T-helper 17 cell (primary cell): ENCODE results near the gene BCL7A. TPM values are rescaled to one million over a fixed set of nuclear protein-coding genes. Genes with fewer than 3 reads are reported as not detected.
A peak's percentile ranks its signal among the peaks of the same experiment; 100 is the strongest.

ENCODE experiments used
- ATAC-seq: fragments of 150-1000 bp; cut with Tn5 transposase; 2 replicates; pipeline ENCODE4 v1.10.0; 2021; ENCODE audit warnings: mild to moderate bottlenecking, moderate library complexity
- DNase-seq, 3 donors: peaks; one replicate each; pipeline versions ENCODE4 v3.0.0 to v3.0.0-alpha.2; 2020 to 2021
- H3K9me3 ChIP-seq: one replicate; pipeline ENCODE4 v1.7.0; 2013; ENCODE audit warnings: low read length, mild to moderate bottlenecking; ENCODE audit not compliant: control insufficient read depth, poor library complexity, severe bottlenecking
- H3K27ac Mint-ChIP-seq: one replicate; pipeline ENCODE4 v1.8.0; 2022; ENCODE audit warnings: mild to moderate bottlenecking, moderate library complexity, mixed read lengths
- H3K27me3 Mint-ChIP-seq: one replicate; pipeline ENCODE4 v1.8.0; 2022; ENCODE audit warnings: mixed read lengths
- H3K36me3 Mint-ChIP-seq: one replicate; pipeline ENCODE4 v1.8.0; 2022; ENCODE audit warnings: low read depth, mixed read lengths
- H3K4me1 Mint-ChIP-seq: one replicate; pipeline ENCODE4 v1.8.0; 2022; ENCODE audit warnings: mild to moderate bottlenecking, mixed read lengths
- H3K4me3 Mint-ChIP-seq: one replicate; pipeline ENCODE4 v1.8.0; 2022; ENCODE audit warnings: mild to moderate bottlenecking, moderate library complexity, mixed read lengths
- total RNA-seq, 4 donors: library from RNA in 2 of 4; stranded (reverse) in 2 of 4; gene quantifications; one replicate each; pipeline ENCODE4 v1.2.3 and lab custom pipeline; 2022 to 2026

BCL7A gene
- total RNA-seq, 2 donors from 2014 or later, result 2.6 to 4.0 TPM

DNA sequence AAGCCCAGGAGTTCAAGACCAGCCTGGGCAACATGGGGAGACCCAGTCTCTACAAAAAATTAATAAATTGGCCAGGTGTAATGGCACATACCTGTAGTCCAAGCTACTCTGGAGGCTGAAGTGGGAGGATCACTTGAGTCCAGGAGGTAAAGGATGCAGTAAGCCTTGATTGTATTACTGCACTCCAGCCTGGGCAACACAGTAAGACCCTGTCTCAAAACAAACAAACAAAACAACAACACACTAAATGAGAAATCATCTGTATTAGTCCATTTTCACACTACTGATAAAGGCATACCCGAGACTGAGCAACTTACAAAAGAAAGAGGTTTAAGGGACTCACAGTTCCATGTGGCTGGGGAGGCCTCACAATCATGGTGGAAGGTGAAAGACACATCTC is 52.1 kb downstream of the BCL7A start:
- no peaks in the 10 kb centered on the region for H3K36me3 Mint-ChIP-seq
- H3K4me3 Mint-ChIP-seq, result peak overlapping the region; percentile 19
- H3K27me3 Mint-ChIP-seq, result no peaks in the 10 kb centered on the region
- H3K27ac Mint-ChIP-seq, result no peak overlapping the region
- no peak for ATAC-seq
- H3K4me1 Mint-ChIP-seq, result peaks cover 3% of the 10 kb centered on the region
- H3K9me3 ChIP-seq, result no peaks in the 10 kb centered on the region
- no peak for DNase-seq

DNA sequence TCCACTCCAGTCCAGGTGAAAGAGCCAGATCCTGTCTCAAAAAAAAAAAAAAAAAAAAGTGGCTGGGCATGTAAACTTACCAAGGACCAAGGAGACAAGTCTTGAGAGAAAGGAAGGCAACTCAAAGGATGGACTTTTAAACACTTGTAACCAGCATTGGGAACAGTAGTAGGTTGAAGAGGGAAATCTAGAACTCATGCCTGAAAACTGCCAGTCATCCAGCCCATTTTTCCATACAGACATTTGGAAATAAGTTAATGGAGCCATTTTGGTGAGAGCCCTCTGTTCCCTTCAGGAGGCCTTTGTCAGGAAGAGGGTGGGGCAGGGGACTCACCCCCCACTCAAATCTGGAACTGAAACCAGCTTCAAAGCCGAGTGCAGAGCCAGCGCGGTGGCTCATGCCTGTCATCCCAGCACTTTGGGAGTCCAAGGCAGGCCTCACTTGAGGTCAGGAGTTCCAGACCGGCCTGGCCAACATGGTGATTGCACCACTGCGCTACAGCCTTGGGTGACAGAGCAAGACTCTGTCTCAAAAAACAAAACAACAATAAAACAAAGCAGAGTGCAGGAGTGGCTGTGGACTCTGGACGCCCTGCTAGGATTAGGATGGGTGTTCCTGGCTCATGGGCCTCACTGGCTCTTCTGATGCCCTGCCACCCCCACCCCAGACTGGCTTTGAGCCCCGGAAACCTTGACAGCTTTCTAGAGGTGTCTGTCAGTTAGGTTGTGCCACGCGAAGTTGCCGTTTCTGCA is 55.2 kb downstream of the BCL7A start:
- H3K9me3 ChIP-seq, result no peaks in the 10 kb centered on the region
- no peak for DNase-seq
- H3K4me1 Mint-ChIP-seq, result peaks cover 19% of the 10 kb centered on the region
- H3K27me3 Mint-ChIP-seq, result no peaks in the 10 kb centered on the region
- H3K27ac Mint-ChIP-seq, result peak overlapping the region; percentile 54
- H3K4me3 Mint-ChIP-seq, result no peak overlapping the region
- no peaks in the 10 kb centered on the region for H3K36me3 Mint-ChIP-seq
- no peak for ATAC-seq

DNA sequence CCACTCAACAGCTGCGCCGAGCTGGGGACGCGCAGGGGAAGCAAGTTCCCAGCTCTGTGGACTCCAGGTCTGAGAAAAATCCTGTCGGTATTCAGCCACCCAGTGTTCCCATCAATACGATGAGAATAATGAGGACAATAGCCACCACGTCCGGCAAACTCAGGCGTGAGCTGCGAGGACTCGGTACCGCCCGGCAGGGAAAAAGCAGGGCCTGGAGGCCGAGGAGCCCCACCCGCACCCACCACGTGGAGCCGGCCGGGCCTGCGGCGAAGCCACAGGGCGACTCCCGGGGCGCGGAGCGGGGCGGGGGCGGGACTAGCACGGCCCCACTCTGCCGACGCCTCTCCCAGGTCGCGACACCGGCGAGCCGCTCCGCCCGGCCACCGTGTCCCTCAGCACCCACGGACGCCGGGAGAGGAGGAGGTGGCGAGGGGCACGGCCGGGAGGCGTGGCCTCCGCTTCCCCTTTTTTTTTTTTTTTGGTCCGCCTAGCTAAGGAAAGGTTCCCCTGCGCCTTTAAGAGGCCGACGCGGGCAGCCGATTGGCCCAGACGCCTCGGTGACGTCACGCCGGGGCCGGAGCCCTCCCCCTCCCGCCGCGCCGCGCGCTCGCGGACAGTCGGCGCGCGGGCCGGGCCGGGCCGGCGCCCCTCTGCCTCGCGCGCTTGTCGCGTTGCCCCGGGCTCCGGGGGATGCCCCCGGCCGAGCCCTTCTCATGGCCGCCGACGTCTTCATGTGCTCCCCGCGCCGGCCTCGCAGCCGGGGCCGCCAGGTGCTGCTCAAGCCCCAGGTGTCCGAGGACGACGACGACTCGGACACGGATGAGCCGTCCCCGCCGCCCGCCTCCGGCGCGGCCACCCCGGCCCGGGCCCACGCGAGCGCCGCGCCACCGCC is 56.7 kb downstream of the BCL7A start, which contains the start of gene MLXIP:
TSS of gene MLXIP (plus strand) at position 616 of the 892 bp plus-strand sequence. CDS start at position 714, 98 bp downstream.
- ATAC-seq (peak; percentile 86), DNase-seq (peak; percentile 81 to 83 (median 81))
- no peaks in the 10 kb centered on the region for H3K36me3 Mint-ChIP-seq
- H3K4me3 Mint-ChIP-seq, result peak within 1 kb of the TSS; percentile 97
- peak within 1 kb of the TSS; percentile 96 for H3K27ac Mint-ChIP-seq
- H3K4me1 Mint-ChIP-seq, result peaks cover 34% of the 10 kb centered on the region
- no peaks in the 10 kb centered on the region for H3K27me3 Mint-ChIP-seq
- no peaks in the 10 kb centered on the region for H3K9me3 ChIP-seq

DNA sequence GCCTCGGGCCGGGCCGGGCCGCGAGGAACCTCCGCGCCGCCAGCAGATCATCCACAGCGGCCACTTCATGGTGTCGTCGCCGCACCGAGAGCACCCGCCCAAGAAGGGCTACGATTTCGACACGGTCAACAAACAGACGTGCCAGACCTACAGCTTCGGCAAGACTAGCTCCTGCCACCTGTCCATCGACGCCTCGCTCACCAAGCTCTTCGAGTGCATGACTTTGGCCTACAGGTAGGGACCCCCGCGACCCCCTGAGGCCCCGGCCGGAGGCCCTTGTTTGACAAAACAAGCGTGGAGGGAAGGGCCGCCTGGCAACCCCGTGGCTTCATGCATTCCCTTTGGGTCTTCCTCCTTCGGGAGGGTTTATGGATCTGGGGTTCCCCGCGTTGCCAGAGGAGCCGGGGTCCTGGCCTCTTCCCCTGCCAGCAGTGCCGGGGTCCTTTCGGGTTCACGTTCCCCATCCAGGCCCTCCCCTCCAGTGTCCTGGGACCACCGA is 57.4 kb downstream of the BCL7A start:
- H3K4me3 Mint-ChIP-seq, result peak overlapping the region; percentile 97
- no peaks in the 10 kb centered on the region for H3K27me3 Mint-ChIP-seq
- peaks cover 2% of the 10 kb centered on the region for H3K36me3 Mint-ChIP-seq
- no peaks in the 10 kb centered on the region for H3K9me3 ChIP-seq
- ATAC-seq, result peak; percentile 24
- H3K4me1 Mint-ChIP-seq, result peaks cover 37% of the 10 kb centered on the region
- no peak for DNase-seq
- peak overlapping the region; percentile 96 for H3K27ac Mint-ChIP-seq

DNA sequence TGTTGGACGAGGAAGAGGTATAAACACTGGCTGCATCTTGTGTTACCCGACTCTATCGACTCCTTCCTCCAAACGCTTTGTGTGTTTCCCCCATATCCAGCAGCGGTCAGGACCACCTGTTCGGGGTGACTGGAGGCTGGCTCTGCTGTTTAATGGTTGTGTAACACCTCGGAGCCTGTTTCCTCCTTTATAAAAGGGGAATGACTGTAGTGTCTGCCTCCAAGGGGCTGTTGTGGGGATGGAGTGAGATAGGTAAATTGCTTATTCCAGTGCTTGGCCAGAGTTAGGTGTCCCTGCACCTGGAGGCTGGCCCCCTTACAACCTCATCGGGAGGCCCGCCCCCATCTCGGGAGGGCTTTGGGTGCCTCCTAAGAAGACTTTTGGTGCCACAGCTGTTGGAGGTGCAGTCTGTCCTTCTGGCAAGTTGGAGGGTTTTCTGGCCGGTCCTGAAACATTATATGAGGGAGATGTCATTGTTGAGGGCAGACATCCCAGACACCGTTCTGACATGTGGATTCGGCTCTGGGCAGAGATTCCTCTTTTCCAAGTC is 57.9 kb downstream of the BCL7A start:
- Mint-ChIP-seq H3K27ac (peak overlapping the region; percentile 96), H3K4me3 (peak overlapping the region; percentile 97), H3K4me1 (peaks cover 39% of the 10 kb centered on the region), H3K36me3 (peaks cover 2% of the 10 kb centered on the region), H3K27me3 (no peaks in the 10 kb centered on the region)
- no peaks in the 10 kb centered on the region for H3K9me3 ChIP-seq
- no peak for DNase-seq
- ATAC-seq, result no peak

DNA sequence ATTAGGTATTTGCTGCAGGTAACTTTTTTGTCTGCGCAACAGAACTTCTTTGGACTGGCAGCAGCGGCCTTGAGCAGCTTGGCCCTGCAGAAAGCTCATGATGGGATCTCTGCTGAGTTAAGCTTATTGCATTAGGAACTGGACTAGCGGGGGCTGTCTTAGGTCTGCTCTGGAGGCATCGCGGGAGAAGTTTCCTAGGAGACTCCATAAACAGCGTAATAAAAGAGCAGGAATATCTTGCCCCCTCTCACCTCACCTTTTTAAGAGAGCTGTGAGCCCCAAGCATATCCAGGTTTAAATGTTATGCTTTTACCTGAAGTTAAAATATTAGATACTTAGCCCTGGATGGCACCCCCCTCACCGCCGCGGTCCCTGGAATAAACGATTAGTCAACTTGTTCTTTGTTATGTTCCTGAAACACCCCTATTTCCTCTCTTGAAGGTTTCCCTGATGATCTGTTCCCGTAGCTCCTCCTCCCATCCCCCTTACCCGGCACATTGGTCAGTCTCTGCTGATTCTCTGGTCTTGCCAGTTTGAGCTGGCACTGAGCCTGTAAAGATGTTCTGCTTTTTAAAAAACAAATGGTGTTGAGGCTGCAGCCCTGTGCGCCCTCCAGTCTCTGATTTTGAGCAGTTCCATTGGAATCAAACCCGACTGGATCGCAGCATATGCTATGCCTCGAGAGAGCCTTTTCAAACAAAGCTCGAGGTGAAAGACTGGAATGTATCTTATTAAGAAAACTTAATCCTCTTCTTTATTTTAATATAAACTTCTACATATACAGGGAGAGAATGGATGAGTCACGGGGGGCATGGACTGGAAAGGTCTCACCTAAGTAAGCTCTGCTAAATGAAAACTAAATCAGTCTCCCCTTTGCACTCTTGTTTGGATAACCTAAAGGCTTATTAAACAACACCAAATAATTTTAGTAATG is 58.7 kb downstream of the BCL7A start:
- Mint-ChIP-seq H3K36me3 (peaks cover 2% of the 10 kb centered on the region), H3K4me1 (peaks cover 39% of the 10 kb centered on the region), H3K27ac (peak overlapping the region; percentile 96), H3K4me3 (peak overlapping the region; percentile 97), H3K27me3 (no peaks in the 10 kb centered on the region)
- ATAC-seq, result no peak
- H3K9me3 ChIP-seq, result no peaks in the 10 kb centered on the region
- no peak for DNase-seq

DNA sequence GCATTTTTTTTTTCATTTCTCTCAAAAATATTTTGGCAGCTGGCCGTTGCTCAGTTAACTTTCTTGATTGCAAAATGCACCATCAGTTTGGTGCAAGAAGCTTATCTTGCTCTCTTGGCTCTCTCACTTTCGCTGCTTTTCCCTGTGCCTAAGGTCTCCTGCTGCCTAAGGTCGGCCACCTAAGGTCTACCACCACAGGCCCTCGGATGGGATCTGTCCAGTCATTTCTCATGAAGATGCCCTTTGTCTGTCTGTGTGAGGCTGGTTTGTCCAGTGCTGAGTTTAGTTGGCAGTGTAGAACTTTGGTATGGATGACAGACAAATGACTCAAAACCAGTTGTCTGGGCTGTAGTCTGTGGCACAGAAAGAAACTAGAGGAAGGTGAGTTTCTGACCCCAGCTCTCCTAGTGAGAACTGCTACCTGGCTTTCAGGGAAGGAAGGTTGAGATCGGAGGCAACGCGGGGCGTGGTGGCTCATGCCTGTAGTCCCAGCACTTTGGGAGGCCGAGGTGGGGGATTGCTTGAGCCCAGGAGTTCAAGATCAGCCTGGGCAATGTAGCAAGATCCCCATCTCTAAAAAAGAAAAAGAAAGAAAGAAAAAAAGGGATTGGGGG is 59.5 kb downstream of the BCL7A start:
- DNase-seq, result no peak
- Mint-ChIP-seq H3K36me3 (peaks cover 2% of the 10 kb centered on the region), H3K4me1 (peaks cover 41% of the 10 kb centered on the region), H3K27me3 (no peaks in the 10 kb centered on the region), H3K4me3 (peak overlapping the region; percentile 97), H3K27ac (peak overlapping the region; percentile 96)
- no peak for ATAC-seq
- no peaks in the 10 kb centered on the region for H3K9me3 ChIP-seq

DNA sequence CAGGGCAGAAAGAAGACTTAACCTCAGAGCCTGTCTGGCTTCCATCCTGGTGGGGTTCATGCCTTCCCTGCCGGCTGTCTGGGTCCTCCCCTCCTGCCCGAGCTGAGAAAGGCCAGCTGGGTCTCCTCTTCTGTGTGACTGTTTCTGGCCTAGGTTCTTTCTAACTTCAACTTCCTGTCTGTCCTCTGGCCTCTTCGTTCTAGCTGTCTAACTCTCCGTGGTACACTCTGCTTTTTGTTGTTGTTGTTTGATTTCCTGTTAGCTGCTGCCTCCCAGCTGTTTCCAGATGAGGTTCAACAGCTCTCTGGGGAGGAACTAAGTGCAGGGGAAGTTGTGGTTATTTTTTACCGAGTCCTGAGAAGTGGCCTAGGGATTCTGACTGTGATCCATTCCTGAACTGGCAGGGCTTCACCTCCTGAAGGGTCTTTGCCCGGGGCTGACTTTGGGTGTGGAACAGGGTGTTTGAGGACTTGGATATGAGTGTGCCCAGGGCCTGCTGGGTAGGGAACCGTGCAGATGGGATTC is 60.1 kb downstream of the BCL7A start:
- peak overlapping the region; percentile 97 for H3K4me3 Mint-ChIP-seq
- peaks cover 2% of the 10 kb centered on the region for H3K36me3 Mint-ChIP-seq
- no peaks in the 10 kb centered on the region for H3K27me3 Mint-ChIP-seq
- peaks cover 44% of the 10 kb centered on the region for H3K4me1 Mint-ChIP-seq
- peak overlapping the region; percentile 96 for H3K27ac Mint-ChIP-seq
- no peaks in the 10 kb centered on the region for H3K9me3 ChIP-seq
- peak; percentile 40 for ATAC-seq
- DNase-seq, result peak in 1 of 3 donors; percentile 20

DNA sequence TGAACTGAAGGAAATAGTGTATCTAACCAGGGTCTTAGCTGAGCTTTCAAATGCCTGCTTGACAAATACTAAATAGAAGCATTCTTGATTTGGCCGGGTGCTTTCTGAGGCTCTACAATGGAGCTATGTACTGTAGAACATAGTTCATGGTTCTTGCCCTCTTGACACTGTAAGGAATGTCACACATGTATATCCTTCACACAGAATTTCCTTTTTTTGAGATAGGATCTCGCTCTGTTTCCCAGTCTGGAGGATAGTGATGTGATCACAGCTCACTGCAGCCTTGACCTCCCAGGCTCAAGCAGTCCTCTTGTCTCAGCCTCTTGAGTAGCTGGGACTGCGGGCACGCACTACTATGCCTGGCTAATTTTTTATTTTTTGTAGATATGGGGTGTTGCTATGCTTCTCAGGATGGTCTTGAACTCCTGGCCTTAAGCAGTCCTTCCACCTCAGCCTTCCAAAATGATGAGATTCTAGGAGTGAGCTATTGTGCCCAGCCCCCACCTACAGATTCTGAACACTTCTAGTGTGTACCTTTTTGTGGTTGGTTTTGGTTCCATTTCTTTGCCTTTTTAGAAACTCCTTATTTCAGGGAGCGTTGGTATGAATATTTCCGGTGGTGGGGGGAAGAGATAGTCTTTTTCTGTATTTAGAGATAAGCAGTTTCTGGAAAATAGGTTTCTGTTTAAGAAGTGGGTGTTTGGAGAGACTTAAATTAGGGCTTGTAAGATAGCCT is 61.1 kb downstream of the BCL7A start:
- DNase-seq (no peak), ATAC-seq (no peak)
- Mint-ChIP-seq H3K27me3 (no peaks in the 10 kb centered on the region), H3K27ac (peak overlapping the region; percentile 96), H3K36me3 (peaks cover 7% of the 10 kb centered on the region), H3K4me3 (peak overlapping the region; percentile 97), H3K4me1 (peaks cover 54% of the 10 kb centered on the region)
- no peaks in the 10 kb centered on the region for H3K9me3 ChIP-seq

DNA sequence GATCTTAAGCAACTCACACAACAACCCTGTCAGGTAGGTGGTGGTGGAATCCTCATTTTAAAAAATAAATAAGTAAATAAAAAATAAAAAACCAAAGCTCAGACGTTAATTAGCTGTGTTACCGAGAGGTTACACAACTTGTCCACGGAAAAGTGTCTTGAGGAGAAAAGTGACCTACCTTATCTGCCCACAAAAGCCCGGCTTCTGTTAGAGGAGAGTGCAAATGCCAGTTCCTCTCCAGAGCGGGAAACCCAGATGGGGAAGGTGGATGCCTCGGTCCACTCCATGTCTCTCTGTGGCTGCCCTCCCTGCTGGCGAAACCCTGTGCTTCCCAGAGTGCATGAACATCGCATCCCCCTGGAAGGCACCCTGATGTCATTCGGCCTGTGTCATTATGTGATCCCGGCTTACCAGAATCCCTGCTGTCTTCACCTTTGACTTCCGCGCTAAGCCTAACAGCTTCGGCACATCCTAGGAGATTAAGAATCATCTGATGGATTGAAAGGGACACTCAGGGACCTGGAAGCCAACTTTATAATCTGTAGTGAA is 63.2 kb downstream of the BCL7A start:
- Mint-ChIP-seq H3K27me3 (no peaks in the 10 kb centered on the region), H3K4me1 (peaks cover 62% of the 10 kb centered on the region), H3K36me3 (peaks cover 7% of the 10 kb centered on the region), H3K4me3 (no peak overlapping the region), H3K27ac (no peak overlapping the region)
- DNase-seq (no peak), ATAC-seq (no peak)
- H3K9me3 ChIP-seq, result no peaks in the 10 kb centered on the region

DNA sequence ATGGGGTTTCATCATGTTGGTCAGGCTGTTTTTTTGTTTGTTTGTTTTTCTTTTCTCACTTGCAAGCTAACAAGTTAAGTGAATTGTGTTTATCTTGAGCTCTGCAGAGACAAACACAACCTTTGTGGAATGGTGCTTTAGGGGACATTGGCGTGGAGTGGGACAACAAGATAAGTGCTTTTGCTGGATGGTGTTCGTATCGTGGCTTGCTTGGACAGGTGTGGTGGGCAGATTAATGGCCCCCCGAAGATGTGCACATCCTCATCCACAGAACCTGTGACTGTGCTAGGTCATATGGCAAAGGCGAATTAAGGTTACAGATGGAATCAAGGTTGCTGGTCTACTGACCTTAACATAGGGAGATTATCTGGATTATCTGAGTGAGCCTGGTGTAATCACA is 63.9 kb downstream of the BCL7A start:
- no peaks in the 10 kb centered on the region for H3K9me3 ChIP-seq
- Mint-ChIP-seq H3K36me3 (peaks cover 7% of the 10 kb centered on the region), H3K4me1 (peaks cover 60% of the 10 kb centered on the region), H3K27ac (peak overlapping the region; percentile 71), H3K27me3 (no peaks in the 10 kb centered on the region), H3K4me3 (no peak overlapping the region)
- no peak for ATAC-seq
- DNase-seq, result no peak
